T-helper 22 cell (primary cell): ENCODE results near the gene DNAH5.
"Not testable (repeated sequence)": the region's sequence is repeated elsewhere in the genome, so short reads cannot be mapped to it uniquely, and the experiment has no call there.

Source experiments
- DNase-seq: peaks from one replicate; pipeline ENCODE4 v3.0.0-alpha.2; 2020; ENCODE audit warnings: low read depth

The DNAH5 gene, protein sequence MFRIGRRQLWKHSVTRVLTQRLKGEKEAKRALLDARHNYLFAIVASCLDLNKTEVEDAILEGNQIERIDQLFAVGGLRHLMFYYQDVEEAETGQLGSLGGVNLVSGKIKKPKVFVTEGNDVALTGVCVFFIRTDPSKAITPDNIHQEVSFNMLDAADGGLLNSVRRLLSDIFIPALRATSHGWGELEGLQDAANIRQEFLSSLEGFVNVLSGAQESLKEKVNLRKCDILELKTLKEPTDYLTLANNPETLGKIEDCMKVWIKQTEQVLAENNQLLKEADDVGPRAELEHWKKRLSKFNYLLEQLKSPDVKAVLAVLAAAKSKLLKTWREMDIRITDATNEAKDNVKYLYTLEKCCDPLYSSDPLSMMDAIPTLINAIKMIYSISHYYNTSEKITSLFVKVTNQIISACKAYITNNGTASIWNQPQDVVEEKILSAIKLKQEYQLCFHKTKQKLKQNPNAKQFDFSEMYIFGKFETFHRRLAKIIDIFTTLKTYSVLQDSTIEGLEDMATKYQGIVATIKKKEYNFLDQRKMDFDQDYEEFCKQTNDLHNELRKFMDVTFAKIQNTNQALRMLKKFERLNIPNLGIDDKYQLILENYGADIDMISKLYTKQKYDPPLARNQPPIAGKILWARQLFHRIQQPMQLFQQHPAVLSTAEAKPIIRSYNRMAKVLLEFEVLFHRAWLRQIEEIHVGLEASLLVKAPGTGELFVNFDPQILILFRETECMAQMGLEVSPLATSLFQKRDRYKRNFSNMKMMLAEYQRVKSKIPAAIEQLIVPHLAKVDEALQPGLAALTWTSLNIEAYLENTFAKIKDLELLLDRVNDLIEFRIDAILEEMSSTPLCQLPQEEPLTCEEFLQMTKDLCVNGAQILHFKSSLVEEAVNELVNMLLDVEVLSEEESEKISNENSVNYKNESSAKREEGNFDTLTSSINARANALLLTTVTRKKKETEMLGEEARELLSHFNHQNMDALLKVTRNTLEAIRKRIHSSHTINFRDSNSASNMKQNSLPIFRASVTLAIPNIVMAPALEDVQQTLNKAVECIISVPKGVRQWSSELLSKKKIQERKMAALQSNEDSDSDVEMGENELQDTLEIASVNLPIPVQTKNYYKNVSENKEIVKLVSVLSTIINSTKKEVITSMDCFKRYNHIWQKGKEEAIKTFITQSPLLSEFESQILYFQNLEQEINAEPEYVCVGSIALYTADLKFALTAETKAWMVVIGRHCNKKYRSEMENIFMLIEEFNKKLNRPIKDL (N-terminal part only)

DNA sequence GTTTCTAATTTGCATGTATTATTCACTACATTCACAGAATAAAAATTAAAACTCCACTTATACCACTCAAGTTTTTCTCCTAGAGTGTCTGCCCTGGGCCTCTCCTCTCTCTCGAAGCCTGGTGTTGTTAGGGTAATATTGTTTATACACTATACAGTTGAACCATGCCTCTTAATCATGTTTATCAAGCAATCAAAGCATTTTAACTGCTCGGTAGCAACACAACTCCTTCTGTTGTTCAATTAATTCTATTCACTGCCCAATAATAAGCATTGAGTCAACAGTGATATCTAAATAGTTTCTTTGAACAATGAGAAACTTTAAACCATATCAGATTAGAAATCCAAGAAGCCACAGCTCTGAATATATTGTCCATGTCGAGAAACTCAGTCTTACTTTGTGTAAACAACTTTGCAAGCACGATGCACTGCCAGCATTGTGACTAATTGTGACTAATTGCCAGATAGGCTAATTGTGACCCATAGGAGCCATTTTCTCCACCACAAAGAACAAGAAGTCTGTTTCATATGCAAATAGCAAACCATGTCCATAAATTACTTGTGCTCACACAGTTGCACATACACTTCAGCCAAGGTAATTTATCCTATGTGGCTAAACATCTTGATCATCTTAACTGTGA, at the start of gene DNAH5:
DNAH5 (minus strand) TSS at position 129 of the 640 bp plus-strand sequence. CDS start 250 bp downstream, outside the sequence.
- no peak for DNase-seq

DNA sequence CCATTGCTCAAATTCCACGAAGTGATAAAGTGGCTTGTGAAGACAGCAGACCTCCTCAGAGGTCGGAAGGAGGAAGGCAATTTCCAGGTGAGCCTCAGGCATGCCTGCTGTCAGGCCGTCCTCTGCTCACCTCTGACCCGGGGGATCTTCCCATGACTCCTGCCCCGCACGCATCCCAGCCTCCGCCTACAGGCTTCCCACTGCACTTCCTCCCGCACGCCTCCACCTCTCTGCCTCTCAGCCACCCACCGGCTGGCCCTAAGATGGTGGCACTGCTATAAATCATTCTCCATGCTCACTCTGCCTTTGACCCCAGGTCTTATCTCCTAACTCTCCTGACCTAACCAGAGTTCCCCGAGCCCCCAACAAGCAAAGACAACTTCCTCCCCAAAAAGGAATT, 49.4 kb upstream of the DNAH5 start:
- DNase-seq, result no peak

DNA sequence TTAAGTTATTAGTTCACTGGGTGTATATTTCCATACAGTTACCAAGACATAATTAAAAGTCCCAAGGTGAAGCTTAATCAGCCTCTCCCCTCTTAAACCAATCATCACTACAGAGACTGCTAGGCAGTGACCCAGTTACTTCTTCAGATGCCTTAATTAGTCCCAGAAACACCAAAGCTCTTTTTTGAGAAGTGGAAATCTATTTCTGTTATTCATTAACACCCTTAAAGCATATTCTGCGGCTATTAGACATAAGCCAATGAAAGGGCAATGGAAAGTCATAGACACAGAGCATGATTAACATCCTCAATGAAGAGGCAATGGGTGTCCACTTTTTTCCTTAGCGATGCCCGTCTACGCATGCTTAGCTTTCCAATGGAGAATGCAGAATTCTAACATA, 48.3 kb upstream of the DNAH5 start:
- DNase-seq, result no peak

DNA sequence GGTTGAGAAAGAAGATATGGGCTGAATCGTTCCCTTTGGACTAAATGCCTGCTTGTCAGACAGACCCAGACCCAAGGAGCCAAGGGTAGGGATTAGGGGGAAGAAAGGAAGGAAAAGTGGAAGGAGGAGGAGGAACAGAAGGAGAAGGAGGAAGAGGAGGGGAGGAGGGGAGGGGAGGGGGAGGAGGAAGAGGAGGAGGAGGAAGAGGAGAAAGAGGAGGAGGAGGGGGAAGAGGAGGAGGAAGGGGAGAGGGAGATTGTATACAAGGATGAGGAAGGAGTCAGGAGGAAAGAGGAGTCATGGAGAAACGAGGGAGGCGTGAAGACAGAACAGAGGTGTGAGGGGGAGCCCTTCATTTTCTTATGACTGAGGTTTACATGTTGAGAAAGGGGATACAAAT, 46.9 kb upstream of the DNAH5 start:
- no peak for DNase-seq

DNA sequence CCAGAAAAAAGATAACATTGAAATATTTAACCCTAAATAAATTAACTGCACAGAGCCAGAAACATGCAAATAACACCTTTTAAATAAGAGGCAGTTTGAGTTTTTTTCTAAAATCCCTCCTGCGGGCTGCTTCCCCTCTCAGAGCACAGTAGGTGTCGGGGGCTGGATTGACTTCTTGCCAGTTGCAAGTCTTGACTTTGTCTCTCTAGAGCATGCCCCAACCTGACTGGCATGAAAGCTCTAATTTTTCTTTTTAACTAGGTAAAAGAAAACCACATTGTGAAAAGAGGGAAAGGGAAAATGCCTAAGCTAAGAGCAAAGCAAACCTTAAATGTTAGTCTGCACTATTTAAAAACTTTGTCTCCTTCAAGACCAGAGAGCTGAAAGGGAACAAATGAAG, 46.4 kb upstream of the DNAH5 start:
- no peak for DNase-seq

DNA sequence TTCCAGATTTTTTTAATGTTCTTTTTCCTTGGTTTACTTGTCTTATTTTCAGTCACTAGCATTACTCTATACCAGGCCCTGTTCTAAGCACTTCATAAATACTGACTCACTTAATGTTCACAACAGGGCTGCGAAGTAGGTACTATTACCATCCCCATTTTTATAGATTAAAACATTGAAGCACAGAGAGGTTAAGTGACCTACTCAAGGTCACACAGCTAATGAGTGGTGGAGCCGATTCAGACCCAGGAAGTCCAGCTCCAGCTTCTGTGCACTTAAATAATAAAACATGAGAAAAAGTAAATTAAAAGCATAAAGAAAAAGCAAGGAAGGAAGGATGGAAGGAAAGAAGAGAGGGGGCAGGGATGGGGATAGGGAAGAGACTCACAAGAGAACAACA, 45.3 kb upstream of the DNAH5 start:
- no peak for DNase-seq

DNA sequence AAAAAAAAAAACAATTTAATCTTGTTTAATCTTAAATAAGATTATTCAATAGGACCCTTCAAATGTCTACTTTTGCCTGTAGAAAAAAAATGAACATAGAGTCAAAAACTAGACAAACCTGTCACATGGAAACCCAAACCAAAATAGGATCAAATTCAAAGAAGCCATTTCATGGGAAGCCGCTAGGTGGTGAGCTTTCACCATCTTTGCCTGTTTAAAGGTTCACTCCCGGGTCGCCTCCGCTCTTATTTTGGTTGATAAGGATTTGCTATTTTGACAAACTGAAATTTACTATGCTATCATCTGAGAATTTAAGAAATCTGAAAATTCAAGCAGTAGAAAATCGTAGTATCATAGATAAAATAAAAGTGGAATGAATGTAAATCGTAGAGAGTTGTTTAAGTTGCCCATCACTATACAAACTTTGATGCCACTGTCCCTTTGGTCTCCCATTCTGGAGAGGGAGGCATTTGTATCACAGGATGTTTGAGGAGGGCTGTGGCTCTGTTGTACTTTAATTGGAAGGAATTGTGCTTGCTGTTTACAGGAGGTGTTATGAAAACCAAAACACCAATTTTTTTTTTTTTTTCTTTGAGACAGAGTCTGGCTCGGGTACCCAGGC, 43.5 kb upstream of the DNAH5 start:
- no peak for DNase-seq

DNA sequence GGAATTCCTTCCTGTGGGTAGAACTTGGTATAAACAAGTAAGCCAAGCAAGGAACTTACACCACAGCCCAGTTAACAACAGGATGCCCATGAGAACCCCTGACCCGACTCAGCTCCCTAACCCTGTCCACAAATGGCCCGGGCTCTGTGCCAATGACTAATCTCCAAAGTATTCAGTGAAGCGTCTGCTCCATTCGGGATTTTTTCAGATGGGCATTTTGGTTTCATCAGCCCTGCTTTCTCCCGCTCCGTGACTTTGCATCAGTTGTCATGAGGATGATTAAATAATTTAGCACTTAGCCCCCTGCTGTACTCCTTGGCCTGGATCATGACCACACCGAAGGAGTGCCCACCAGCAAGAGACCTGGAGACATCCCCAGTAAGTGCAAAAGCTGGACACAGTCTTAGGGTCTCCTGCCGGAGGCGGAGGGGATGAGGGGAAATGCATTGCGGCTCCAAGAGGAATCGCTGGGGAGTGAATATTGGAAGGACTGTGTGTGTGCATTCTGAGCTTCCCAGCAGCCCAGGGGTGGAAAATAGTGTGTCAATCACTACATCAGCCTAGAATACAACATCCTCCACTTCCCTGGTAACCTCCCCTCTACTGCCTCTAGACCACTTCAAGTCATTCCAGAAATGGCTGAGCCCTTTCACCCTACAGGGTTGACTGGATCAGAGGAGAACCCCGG, 41.4 kb upstream of the DNAH5 start:
- no peak for DNase-seq

DNA sequence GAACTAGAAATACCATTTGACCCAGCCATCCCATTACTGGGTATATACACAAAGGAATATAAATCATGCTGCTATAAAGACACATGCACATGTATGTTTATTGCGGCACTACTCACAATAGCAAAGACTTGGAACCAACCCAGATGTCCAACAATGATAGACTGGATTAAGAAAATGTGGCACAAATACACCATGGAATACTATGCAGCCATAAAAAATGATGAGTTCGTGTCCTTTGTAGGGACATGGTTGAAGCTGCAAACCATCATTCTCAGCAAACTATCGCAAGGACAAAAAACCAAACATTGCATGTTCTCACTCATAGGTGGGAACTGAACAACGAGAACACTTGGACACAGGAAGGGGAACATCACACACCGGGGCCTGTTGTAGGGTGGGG, 40.4 kb upstream of the DNAH5 start:
- not testable (repeated sequence) for DNase-seq

DNA sequence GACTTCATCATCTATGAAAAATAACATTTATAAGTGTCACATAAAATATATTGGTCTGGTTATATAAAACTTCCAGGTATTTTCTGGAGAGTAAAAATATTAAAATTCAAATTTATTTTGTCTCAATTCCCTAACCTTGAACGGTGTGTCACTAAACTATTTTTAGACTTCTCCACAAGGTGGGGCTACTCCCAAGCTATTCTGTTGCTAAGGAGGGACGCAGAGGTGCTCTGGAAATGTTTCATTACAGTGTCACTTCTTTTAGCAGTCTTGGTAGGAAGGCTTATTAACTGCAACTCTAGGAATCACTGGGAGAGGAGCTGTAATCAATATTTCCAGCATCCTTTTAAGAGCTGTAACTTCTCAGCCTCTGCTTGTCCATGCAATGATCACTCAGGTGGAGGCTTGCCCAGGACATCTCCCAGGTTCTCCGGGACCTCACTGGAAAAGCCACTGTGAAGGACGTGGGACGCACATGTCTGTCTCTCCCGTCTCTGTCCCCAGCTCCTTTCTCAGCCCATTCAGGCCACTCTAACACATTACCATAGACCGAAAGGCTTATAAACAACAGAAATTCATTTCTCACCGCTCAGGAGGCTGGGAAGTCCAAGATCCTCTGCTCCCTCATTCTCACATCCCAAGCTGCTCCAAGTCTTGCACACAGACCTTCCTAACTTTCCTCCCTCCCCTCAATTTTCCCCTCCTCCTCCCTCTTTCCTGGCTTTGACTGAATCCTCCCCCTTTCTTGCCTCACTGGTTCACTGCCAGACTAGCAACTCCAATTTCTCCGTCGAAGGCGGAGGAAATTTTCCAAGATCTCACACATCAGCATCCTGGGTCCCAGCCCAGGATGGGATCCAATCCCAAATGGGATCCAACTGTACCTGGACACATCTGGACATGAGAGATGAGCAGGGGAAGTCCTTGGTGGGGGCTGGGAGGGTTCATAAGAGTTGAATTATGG, 32.7 kb upstream of the DNAH5 start:
- DNase-seq, result no peak

DNA sequence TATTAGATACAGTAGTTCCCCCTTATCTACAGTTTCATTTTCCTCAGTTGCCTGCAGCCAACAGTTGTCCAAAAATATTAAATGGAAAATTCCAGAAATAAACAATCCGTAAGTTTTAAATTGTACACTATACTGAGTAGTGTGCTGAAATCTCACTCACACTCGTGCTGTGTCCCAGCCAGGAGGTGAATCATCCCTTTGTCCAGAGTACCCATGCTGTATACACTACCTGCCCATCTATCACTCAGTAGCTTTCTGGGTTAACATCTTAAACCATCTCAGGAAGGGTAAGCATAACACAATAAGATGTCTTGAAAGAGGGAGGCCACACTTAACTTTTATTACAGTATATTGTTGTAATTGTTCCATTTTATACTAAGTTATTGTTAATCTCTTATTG, 31.7 kb upstream of the DNAH5 start:
- no peak for DNase-seq

DNA sequence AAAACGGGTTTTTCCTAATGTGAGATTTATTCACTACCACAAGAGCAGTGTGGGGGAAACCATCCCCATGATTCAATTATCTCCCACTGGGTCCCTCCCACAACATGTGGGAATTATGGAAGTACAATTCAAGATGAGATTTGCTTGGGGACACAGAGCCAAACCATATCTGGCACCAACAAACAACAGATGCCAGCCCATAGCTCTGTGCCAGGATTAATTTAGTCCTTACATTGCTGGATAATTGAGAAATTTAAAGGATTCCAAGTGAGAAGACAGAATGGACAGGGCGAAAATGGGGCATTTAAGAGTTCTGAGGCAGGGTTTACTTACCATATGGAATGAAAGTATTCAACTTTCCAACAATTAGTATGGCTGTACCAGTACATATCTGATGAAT, 30.8 kb upstream of the DNAH5 start:
- DNase-seq, result no peak

DNA sequence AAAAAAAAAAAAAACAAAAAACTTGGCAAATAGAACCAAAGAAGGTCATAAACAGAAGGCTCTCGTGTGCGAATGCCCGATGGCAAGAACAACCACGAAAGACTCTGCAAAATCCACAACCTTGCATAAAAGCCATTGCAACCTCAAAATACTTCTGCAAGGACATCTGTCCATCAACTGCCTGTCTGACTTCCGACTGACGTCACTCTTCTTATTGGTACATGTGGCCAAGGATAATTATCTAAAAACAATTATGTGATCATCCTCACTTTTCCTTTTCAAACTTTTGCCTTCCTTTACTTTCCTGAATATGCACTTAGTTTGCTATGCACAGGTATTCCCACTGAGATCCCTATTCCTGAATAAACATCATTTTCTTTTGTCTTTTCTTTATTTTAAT, 29.2 kb upstream of the DNAH5 start:
- no peak for DNase-seq

DNA sequence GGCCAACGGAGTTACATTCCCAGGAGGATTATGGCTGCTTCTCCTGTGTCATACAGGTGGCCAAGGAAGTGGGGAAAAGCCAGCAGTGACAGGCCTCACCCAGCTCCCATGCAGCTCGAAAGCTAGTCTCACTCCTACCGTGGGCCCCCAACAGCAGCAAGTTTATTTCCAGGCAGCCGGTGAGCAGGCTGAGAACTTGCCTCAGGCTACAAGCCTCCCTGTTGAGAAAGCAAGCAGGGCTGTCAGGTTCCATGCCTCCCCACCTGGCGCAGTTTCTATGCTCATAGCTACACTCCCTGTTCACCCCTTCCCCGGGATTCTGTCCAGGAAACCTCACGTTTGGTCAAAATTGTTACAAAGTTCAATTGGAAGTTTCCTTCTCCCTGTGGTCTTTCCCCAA, 27.5 kb upstream of the DNAH5 start:
- DNase-seq, result no peak

DNA sequence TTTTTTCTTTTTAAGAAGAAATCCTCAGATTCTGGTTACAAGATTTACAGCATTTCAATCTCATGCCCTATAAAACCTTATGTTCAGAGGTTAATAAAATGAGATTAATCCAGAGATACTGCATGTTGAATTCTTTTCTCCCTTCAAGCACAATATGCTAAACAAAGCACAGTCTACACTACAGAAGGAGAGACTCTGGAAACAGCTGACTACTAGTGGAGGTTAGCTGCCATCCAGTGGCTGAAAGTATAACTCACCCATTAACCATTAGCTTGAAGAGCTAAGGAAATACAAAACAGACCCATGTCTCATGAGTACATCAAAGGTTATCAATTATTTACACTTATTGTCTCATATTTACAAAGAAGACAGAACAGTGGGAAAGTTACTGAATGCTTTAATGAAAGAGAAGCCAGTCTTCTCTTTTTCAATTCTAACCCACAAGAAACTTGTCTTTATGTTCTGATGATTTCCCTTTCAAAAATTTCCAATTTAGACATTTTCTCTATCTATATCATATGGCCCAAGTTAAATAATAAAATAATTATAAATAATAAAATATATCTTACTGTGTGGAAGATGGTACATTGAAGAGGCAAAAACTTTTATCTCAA, 12.7 kb upstream of the DNAH5 start:
- no peak for DNase-seq

DNA sequence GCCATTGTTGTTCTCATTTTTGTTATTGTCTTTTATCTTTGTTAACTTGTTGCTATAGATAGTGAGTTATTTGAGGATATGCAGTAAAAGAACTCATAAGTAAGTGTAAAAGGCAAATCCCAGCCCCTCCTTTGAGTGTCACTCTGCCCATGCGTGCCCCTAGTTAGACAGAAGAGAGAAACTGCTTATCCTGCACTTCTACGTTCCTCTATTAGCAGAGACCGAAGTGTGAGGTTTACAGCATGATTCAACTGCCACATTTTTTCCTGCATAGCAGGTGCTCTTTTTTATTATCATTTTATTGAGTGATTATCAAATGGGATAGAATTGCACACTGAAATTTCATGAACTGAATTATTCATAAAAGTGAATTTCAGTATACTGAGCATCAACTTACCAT, 12.0 kb upstream of the DNAH5 start:
- DNase-seq, result no peak

DNA sequence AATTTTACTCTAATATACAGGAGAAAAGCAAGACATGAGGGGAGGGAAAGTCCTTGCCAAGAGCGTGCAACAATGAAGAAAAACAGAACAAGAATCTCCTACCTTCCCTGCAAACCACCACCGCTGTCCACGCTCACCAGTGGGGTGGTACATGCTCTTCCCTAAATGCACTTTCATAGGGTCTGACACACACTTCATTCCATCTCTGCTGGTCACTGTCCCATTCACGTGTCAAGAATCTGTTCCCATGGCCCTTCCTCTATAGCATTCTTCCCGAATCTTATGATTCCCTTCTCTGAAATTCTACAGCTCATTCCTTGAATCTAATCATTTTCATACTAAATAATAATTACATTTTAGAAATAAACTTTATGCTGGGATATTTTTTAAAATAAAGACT, 11.4 kb upstream of the DNAH5 start:
- DNase-seq, result no peak

DNA sequence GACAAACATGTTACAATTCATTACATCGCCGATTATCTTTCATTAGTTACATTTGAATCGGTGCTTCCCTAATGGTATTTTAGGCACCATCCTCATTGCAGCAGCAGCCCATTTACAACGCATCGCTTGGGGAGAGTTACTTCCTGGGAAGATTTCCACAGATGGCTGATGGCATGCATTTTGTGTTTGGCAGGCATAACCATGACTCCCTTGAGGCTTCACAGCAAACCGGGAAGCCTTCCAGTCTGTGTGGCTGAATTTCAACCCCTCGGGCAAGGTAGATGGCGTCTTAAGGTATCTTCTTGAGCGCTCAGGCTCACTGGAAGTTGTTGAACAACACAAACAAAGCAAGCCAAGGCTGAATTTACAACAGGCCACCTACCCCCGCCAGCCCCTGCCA, 1.6 kb upstream of the DNAH5 start:
- DNase-seq, result no peak

DNA sequence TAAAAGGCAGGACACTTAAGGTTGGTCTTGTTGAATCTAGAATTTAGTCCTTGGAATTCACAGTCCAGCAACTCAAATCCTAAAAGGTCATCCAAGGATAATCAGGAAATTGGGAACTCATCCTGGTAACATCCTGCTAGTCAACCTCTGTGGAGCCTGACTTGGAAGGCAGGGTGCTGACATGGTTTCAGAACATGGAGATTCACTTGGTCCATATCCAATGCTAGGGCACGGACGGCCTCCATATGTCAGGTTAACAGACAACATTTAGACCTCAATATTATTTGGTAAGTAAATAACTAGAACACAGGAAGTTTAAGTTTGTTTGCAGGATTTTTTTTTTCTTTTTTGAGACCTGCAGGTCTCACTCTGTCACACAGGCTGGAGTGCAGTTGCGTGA, 783 bp upstream of the DNAH5 start:
- DNase-seq, result no peak
